H1 (cell line): ENCODE data around the gene SPIB. TPM values are rescaled to one million over a fixed set of nuclear protein-coding genes. Genes with fewer than 3 reads are reported as not detected.

ENCODE experiments used
- CTCF ChIA-PET: fragments of 300-600 bp; sonication (Branson Sonifier 250); formaldehyde crosslinking; loops from one replicate; lab custom pipeline; 2021; ENCODE audit not compliant: partially characterized antibody; lab: Charles Lee
- POLR2A ChIA-PET: fragments of 300-600 bp; sonication (Branson Sonifier 250); formaldehyde crosslinking; loops from one replicate; lab custom pipeline; 2021; ENCODE audit warnings: inconsistent platforms; ENCODE audit not compliant: partially characterized antibody; lab: Charles Lee
- DNase-seq, 2 experiments: peaks; one replicate each; pipeline versions ENCODE4 v3.0.0 to v3.0.0-alpha.2; 2010 to 2022; ENCODE audit warnings: low spot score in 2 of 2, low read depth in 1 of 2, mixed read lengths in 1 of 2
- FAIRE-seq: peaks from 2 replicates; lab custom pipeline; 2011; peaks lifted over from hg19 to GRCh38; lab: Jason Lieb, UNC
- H2AFZ ChIP-seq: 2 replicates; pipeline ENCODE4 v1.8.1; 2012; ENCODE audit warnings: low read length, inconsistent platforms
- H2AK5ac ChIP-seq: 2 replicates; pipeline ENCODE4 v1.6.1; 2013; ENCODE audit warnings: low read depth, low read length
- H2BK120ac ChIP-seq: replicated peaks from 2 replicates; pipeline ENCODE3; 2013; ENCODE audit warnings: low read depth, low read length, inconsistent platforms
- H2BK12ac ChIP-seq: 2 replicates; pipeline ENCODE4 v1.6.1; 2013; ENCODE audit warnings: low read depth, low read length
- H2BK15ac ChIP-seq: 2 replicates; pipeline ENCODE4 v1.6.1; 2013; ENCODE audit warnings: low read length
- H2BK20ac ChIP-seq: 2 replicates; pipeline ENCODE4 v1.6.1; 2013; ENCODE audit warnings: low read length
- H2BK5ac ChIP-seq: 2 replicates; pipeline ENCODE4 v1.6.1; 2013; ENCODE audit warnings: low read depth, low read length
- H3K14ac ChIP-seq: 2 replicates; pipeline ENCODE4 v1.6.1; 2013; ENCODE audit warnings: inconsistent platforms; ENCODE audit not compliant: insufficient read length
- H3K18ac ChIP-seq: 2 replicates; pipeline ENCODE4 v1.6.1; 2013; ENCODE audit warnings: low read length; ENCODE audit errors: extremely low read depth
- H3K23ac ChIP-seq: 2 replicates; pipeline ENCODE4 v1.6.1; 2013; ENCODE audit warnings: inconsistent platforms; ENCODE audit not compliant: insufficient read length
- H3K23me2 ChIP-seq: 2 replicates; pipeline ENCODE4 v1.6.1; 2013; ENCODE audit warnings: low read depth, low read length
- H3K27ac ChIP-seq: 2 replicates; pipeline ENCODE4 v1.6.1; 2011; ENCODE audit warnings: low read depth, low read length, inconsistent platforms
- H3K27me3 ChIP-seq, 4 experiments: replicated peaks in 1 of 4; 1 replicate in 1 of 4; 2 replicates in 3 of 4; pipeline versions ENCODE4 v1.6.1 to v1.8.1; 2011 to 2013; ENCODE audit warnings: low read length in 3 of 4, mild to moderate bottlenecking in 3 of 4, inconsistent platforms in 2 of 4, mixed read lengths in 2 of 4, moderate library complexity in 1 of 4; ENCODE audit not compliant: control insufficient read depth in 3 of 4, insufficient read depth in 3 of 4; ENCODE audit errors: extremely low read depth in 1 of 4
- H3K36me3 ChIP-seq, 4 experiments: 2 replicates each; pipeline versions ENCODE4 v1.6.1 to v1.8.1; 2011 to 2013; ENCODE audit warnings: mild to moderate bottlenecking in 4 of 4, low read length in 3 of 4, moderate library complexity in 2 of 4, control low read depth in 1 of 4, inconsistent platforms in 1 of 4; ENCODE audit not compliant: insufficient read depth in 4 of 4, control insufficient read depth in 2 of 4
- H3K4ac ChIP-seq: replicated peaks from 2 replicates; pipeline ENCODE3; 2013; ENCODE audit warnings: low read length, low read depth, mixed read lengths, inconsistent platforms; ENCODE audit not compliant: insufficient read length
- H3K4me1 ChIP-seq, 4 experiments: replicated peaks in 1 of 4; 1 replicate in 1 of 4; 2 replicates in 3 of 4; pipeline versions ENCODE4 v1.6.1 to v1.8.1; 2011 to 2013; ENCODE audit warnings: low read length in 3 of 4, inconsistent platforms in 2 of 4, mixed read lengths in 1 of 4; ENCODE audit not compliant: insufficient read depth in 4 of 4, control insufficient read depth in 3 of 4
- H3K4me2 ChIP-seq, 2 experiments: 2 replicates each; pipeline versions ENCODE4 v1.6.1 to v1.8.1; 2011 to 2013; ENCODE audit warnings: low read depth in 2 of 2, low read length in 2 of 2, control low read depth in 1 of 2, inconsistent platforms in 1 of 2, mild to moderate bottlenecking in 1 of 2; ENCODE audit not compliant: insufficient read depth in 1 of 2
- H3K4me3 ChIP-seq, 4 experiments: fragments of 200-600, 300-600 bp in 1 of 4; sonication (generic), shearing (Covaris generic), sonication (Bioruptor Twin) in 1 of 4; 2 replicates each; pipeline versions ENCODE4 v1.5.1 to v1.8.1; 2011 to 2016; ENCODE audit warnings: low read length in 4 of 4, low read depth in 3 of 4, control low read depth in 2 of 4, inconsistent platforms in 2 of 4, mild to moderate bottlenecking in 2 of 4, mixed read lengths in 1 of 4, moderate library complexity in 1 of 4; ENCODE audit not compliant: insufficient read depth in 2 of 4; ENCODE audit errors: extremely low read depth in 1 of 4
- H3K56ac ChIP-seq: replicated peaks from 2 replicates; pipeline ENCODE3; 2013; ENCODE audit warnings: low read depth, mild to moderate bottlenecking, mixed read lengths, low read length, inconsistent platforms; ENCODE audit not compliant: insufficient read length
- H3K79me1 ChIP-seq: 2 replicates; pipeline ENCODE4 v1.6.1; 2013; ENCODE audit warnings: low read depth, low read length, control low read depth
- H3K79me2 ChIP-seq, 2 experiments: 2 replicates each; pipeline versions ENCODE4 v1.6.1 to v1.8.1; 2012 to 2013; ENCODE audit warnings: low read length in 2 of 2, mild to moderate bottlenecking in 2 of 2, inconsistent platforms in 1 of 2; ENCODE audit not compliant: insufficient read depth in 2 of 2, control insufficient read depth in 1 of 2
- H3K9ac ChIP-seq, 4 experiments: replicated peaks in 1 of 4; 1 replicate in 1 of 4; 2 replicates in 3 of 4; pipeline versions ENCODE4 v1.6.1 to v1.8.1; 2011 to 2013; ENCODE audit warnings: low read depth in 3 of 4, low read length in 3 of 4, control low read depth in 2 of 4, mild to moderate bottlenecking in 2 of 4, moderate library complexity in 2 of 4, inconsistent platforms in 1 of 4; ENCODE audit errors: extremely low read depth in 1 of 4
- H3K9me3 ChIP-seq, 2 experiments: 2 replicates each; pipeline versions ENCODE4 v1.6.1 to v1.8.1; 2012 to 2013; ENCODE audit warnings: mild to moderate bottlenecking in 2 of 2, moderate library complexity in 2 of 2, control low read depth in 1 of 2, inconsistent platforms in 1 of 2, low read depth in 1 of 2, low read length in 1 of 2, mixed read lengths in 1 of 2; ENCODE audit not compliant: insufficient read depth in 2 of 2
- H4K20me1 ChIP-seq, 2 experiments: replicated peaks in 1 of 2; 2 replicates each; pipeline versions ENCODE3 to v1.8.1; 2011 to 2013; ENCODE audit warnings: inconsistent platforms in 2 of 2, low read length in 2 of 2, mild to moderate bottlenecking in 1 of 2; ENCODE audit not compliant: insufficient read depth in 2 of 2, control insufficient read depth in 1 of 2
- H4K5ac ChIP-seq: 2 replicates; pipeline ENCODE4 v1.6.1; 2013; ENCODE audit warnings: low read length, low read depth, mixed read lengths, inconsistent platforms; ENCODE audit not compliant: insufficient read length
- H4K8ac ChIP-seq: 2 replicates; pipeline ENCODE4 v1.8.0; 2013; ENCODE audit warnings: mild to moderate bottlenecking, moderate library complexity, low read length, inconsistent platforms; ENCODE audit not compliant: insufficient read depth; ENCODE audit errors: extremely low read depth
- H4K91ac ChIP-seq: replicated peaks from 2 replicates; pipeline ENCODE3; 2013; ENCODE audit warnings: low read length, mixed read lengths, inconsistent platforms; ENCODE audit not compliant: insufficient read length
- EP300 ChIP-seq, 2 experiments: IDR thresholded peaks; 1 replicate in 1 of 2; 2 replicates in 1 of 2; pipeline ENCODE4 v1.6.1; 2011 to 2012; ENCODE audit warnings: low read depth in 2 of 2, low read length in 2 of 2, mild to moderate bottlenecking in 2 of 2, borderline replicate concordance in 1 of 2, inconsistent platforms in 1 of 2, moderate library complexity in 1 of 2
- SP4 ChIP-seq: IDR thresholded peaks from 2 replicates; pipeline ENCODE4 v1.6.1; 2012; ENCODE audit warnings: low read length, inconsistent platforms
- WGBS, 2 experiments: shearing (Covaris generic) in 1 of 2; methylation state at CpG; one replicate each; pipeline versions ENCODE4 v1.1.6 to v1.1.7; 2013 to 2015; ENCODE audit warnings: low lambda C conversion rate in 2 of 2, mixed read lengths in 2 of 2, inconsistent platforms in 1 of 2, low coverage in 1 of 2, missing lambda C conversion rate in 1 of 2; ENCODE audit not compliant: insufficient replicate concordance in 2 of 2, insufficient coverage in 1 of 2, insufficient read length in 1 of 2; ENCODE audit errors: extremely low coverage in 1 of 2, missing lambda C conversion rate in 1 of 2; 5-methylcytosine and 5-hydroxymethylcytosine counted together
- polyA plus RNA-seq, 7 experiments: library from polyadenylated mRNA; depleted of rRNA in 3 of 7; stranded (reverse) in 5 of 7; unstranded in 2 of 7; fragments of >200 nt in 5 of 7; fragments of 200-250 nt in 2 of 7; gene quantifications; 1 replicate in 5 of 7; 2 replicates in 1 of 7; 4 replicates in 1 of 7; pipeline versions ENCODE4 v1.2.1 to v1.2.3, GENCODE V29; 2011 to 2013; ENCODE audit warnings: missing spikeins in 2 of 7, mixed read lengths in 2 of 7
- total RNA-seq: library from RNA; stranded (reverse); fragmentation: NEBNext Ultra II Directional; extraction: Animal tissue kit (Norgen Biotek cat#: 25700); gene quantifications from 2 replicates; pipeline ENCODE4 v1.2.1, GENCODE V29; 2021

The SPIB gene
- total and polyA plus RNA-seq, 2 of the 8 experiments (the other 6 are each of a cell fraction or from before 2014, with no cell fraction given), result 11.1 to 17.4 TPM

- TF ChIP-seq EP300 (IDR thresholded peaks at IDR 0.05; ENCODE audit: borderline replicate concordance in 1 of 2, low read depth in 2 of 2, low read length in 2 of 2), result no peak
- no peak for TF ChIP-seq SP4
- Histone ChIP-seq H3K9me3 (no peaks in the 10 kb centered on the region), H4K8ac (no peak overlapping the region), H2BK15ac (no peak overlapping the region), H2AFZ (no peak overlapping the region), H4K91ac (no peak overlapping the region), H3K23ac (no peak overlapping the region), H3K27me3 (no peaks in the 10 kb centered on the region; a peak in 1 of 7 replicates), H3K4me2 (no peak overlapping the region), H2BK12ac (no peak overlapping the region), H3K4me1 (peaks cover 0 to 3% (median 0%) of the 10 kb centered on the region in 4 experiments; a peak in 2 of 7 replicates), H3K18ac (no peak overlapping the region), H3K9ac (no peak overlapping the region), H4K20me1 (peaks cover 0 to 3% of the 10 kb centered on the region in 2 experiments), H3K4ac (no peak overlapping the region), H3K79me2 (no peaks in the 10 kb centered on the region), H3K23me2 (peaks cover 7% of the 10 kb centered on the region; the same call in 1 of the 2 replicates), H4K5ac (no peak overlapping the region), H3K4me3 (no peak overlapping the region), H2AK5ac (no peak overlapping the region), H3K79me1 (no peaks in the 10 kb centered on the region), H3K27ac (no peak overlapping the region), H3K56ac (no peak overlapping the region), H2BK120ac (no peak overlapping the region), H2BK20ac (no peak overlapping the region), H3K36me3 (no peaks in the 10 kb centered on the region), H2BK5ac (no peak overlapping the region), H3K14ac (no peak overlapping the region)
- ChIA-PET CTCF (interaction anchor here (1.0 to 1.2 kb wide), 2 partner anchors 11 to 22 kb away, joined by 3 read pairs; no protein-coding TSS in a partner anchor), POLR2A (interaction anchor here (0.7 to 1.3 kb wide), 3 partner anchors 41 to 310 kb away, joined by 3 read pairs; partner anchors contain the start of gene SPIB)
- no peak for FAIRE-seq
- DNase-seq, result no peak
- 81% methylated on average over 9 of the region's 32 CpGs; no CpG with 5 or more reads in 1 of the 2 experiments for WGBS, 2 experiments
These were observed 40.3 kb downstream of the SPIB start for GRCh38 chr19:50459067-50459456.
